ENCODE measurements around the gene DNAJB13. TPM values are rescaled to one million over a fixed set of nuclear protein-coding genes. Genes with fewer than 3 reads are reported as not detected.
"Not testable (repeated sequence)": the region's sequence is repeated elsewhere in the genome, so short reads cannot be mapped to it uniquely, and the experiment has no call there.

DNAJB13 gene
- total RNA-seq, 2 donors from 2014 or later, result not detected

DNA sequence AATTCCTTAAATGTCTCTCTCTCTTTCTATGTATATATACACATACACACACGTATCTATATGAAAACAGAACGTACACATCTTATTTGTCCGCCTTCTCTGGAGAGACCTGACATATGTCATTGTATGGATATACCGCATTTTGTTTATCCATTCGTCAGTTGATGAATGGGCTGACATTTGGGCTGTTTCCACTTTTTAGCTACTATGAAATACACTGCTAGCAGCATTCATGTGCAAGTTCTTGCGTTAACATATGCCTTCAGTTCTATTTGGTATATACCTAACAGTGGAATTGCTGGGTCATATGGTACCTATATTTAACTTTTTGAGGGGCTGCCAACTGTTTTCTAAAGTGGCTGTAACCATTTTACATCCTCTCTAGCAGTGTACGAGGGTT, 18.0 kb upstream of the DNAJB13 start:
- H3K9me3 ChIP-seq, result no peaks in the 10 kb centered on the region
- H3K4me1 ChIP-seq, result no peaks in the 10 kb centered on the region
- H3K4me3 ChIP-seq, result no peak overlapping the region
- no peaks in the 10 kb centered on the region for H3K27me3 ChIP-seq
- no peak overlapping the region for H3K27ac ChIP-seq
- TF ChIP-seq CTCF (IDR thresholded peaks at IDR 0.05), result no peak
- DNase-seq (ENCODE audit: low spot score), result no peak
- H3K36me3 ChIP-seq, result peaks cover 26% of the 10 kb centered on the region

DNA sequence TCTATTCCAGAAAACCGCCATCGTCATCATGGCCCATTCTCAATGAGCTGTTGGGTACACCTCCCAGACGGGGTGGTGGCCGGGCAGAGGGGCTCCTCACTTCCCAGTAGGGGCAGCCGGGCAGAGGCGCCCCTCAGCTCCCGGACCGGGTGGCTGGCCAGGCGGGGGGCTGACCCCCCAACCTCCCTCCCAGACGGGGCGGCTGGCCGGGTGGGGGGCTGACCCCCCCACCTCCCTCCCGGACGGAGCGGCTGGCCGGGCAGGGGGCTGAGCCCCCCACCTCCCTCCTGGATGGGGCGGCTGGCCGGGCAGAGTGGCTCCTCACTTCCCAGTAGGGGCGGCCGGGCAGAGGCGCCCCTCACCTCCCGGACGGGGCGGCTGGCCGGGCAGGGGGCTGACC, 14.8 kb upstream of the DNAJB13 start:
- H3K9me3 ChIP-seq, result not testable (repeated sequence)

DNA sequence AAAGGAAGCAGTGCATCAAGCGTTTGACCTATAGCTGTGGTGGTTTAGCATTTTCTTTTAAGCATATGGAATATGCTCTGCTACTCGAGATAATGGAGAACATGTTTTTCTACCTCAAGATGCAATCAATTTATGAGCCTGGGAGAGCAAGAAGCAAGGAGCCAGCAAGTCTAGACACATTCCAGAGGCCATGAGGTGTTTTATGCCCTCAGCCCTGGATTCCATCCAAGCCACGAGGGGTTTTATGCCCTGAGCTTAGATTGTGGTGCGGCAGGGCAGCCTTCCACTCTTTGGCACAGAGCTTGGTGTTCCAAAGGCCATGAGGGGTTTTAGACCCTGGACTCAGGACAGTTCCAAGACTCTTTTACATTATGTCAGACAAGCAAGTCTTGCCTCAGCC, 11.7 kb upstream of the DNAJB13 start:
- DNase-seq (ENCODE audit: low spot score), result no peak
- TF ChIP-seq CTCF (IDR thresholded peaks at IDR 0.05), result no peak

More for the DNA sequence above, 14.8 kb upstream of the DNAJB13 start:
- H3K27me3 ChIP-seq; H3K27ac ChIP-seq; H3K4me1 ChIP-seq; H3K36me3 ChIP-seq; DNase-seq (ENCODE audit: low spot score); H3K4me3 ChIP-seq: not testable (repeated sequence)

DNA sequence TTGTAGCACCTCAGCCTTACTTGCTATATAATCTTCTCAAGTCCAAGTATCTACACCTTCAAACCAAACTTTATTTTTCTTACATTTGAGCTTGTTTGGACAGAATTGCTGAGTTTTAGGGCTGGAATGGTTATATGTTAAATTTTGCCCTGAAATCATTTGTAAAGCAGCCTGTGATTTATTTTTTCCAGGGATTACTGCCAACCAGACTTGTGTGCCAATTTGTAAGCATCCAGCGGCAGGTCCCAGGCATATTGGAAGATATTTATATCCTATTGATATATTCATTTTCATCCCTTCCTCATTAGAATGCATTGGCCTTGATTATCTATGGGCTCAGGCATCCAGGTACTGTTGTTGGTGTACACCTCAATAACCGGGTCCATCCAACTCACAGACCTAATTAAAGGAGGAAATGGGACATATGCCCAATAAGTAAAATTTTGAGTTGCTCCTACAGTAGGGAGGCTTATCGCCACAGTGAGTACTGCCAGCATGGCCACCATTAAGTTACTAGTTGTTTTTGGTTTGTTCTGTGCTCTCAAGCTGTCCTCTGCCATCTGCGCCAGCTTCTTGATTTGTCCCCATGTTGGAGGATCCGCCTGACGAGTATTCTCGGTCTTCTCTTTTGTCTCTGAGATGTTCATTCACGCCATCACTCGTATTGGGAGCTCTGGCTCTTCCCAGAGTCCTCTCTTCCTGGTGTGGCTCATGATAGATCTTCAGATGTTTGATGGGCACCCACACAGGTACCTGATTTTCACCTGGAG, 9.8 kb upstream of the DNAJB13 start:
- H3K9me3 ChIP-seq, result no peaks in the 10 kb centered on the region
- no peak for TF ChIP-seq CTCF (IDR thresholded peaks at IDR 0.05)
- H3K27ac ChIP-seq, result no peak overlapping the region
- DNase-seq (ENCODE audit: low spot score), result no peak
- no peak overlapping the region for H3K4me3 ChIP-seq
- H3K36me3 ChIP-seq, result no peaks in the 10 kb centered on the region
- H3K4me1 ChIP-seq, result no peaks in the 10 kb centered on the region
- no peaks in the 10 kb centered on the region for H3K27me3 ChIP-seq

More for the DNA sequence above, 11.7 kb upstream of the DNAJB13 start:
- no peaks in the 10 kb centered on the region for H3K9me3 ChIP-seq
- H3K27ac ChIP-seq, result no peak overlapping the region
- no peak overlapping the region for H3K4me3 ChIP-seq
- no peaks in the 10 kb centered on the region for H3K27me3 ChIP-seq
- H3K36me3 ChIP-seq, result no peaks in the 10 kb centered on the region
- H3K4me1 ChIP-seq, result no peaks in the 10 kb centered on the region

- Histone ChIP-seq H3K36me3 (no peaks in the 10 kb centered on the region), H3K9me3 (no peaks in the 10 kb centered on the region), H3K27ac (no peak overlapping the region), H3K4me1 (no peaks in the 10 kb centered on the region), H3K4me3 (no peak overlapping the region), H3K27me3 (no peaks in the 10 kb centered on the region)
- TF ChIP-seq CTCF (IDR thresholded peaks at IDR 0.05), result no peak
- no peak for DNase-seq (ENCODE audit: low spot score)
These were observed 8.8 kb upstream of the DNAJB13 start for GRCh38 chr11:73942010-73942409.

- Histone ChIP-seq H3K9me3 (no peaks in the 10 kb centered on the region), H3K4me3 (no peak overlapping the region), H3K36me3 (no peaks in the 10 kb centered on the region), H3K27ac (no peak overlapping the region), H3K4me1 (no peaks in the 10 kb centered on the region), H3K27me3 (no peaks in the 10 kb centered on the region)
- DNase-seq (ENCODE audit: low spot score), result no peak
- TF ChIP-seq CTCF (IDR thresholded peaks at IDR 0.05), result no peak
These were observed 6.7 kb upstream of the DNAJB13 start for GRCh38 chr11:73944085-73944484.
